ENCODE results near the gene R3HDM4. TPM values are rescaled to one million over a fixed set of nuclear protein-coding genes. Genes with fewer than 3 reads are reported as not detected.

Gene R3HDM4
- total and polyA plus RNA-seq, 10 of the 15 experiments (the other 5 are each of a cell fraction or from before 2014, with no cell fraction given) = 1.3 to 65.8 (median 27.7) TPM

- ChIA-PET POLR2A (no interaction called here), CTCF (interaction anchor here (1.5 to 2.3 kb wide), 3 partner anchors 25 to 288 kb away, joined by 4 to 9 read pairs (median 7); partner anchors contain the start of gene WDR18), RAD21 (ENCODE audit: unreplicated experiment) (interaction anchor here (1.8 to 4.8 kb wide), 2 partner anchors 28 to 32 kb away, joined by 5 to 20 read pairs; partner anchors contain the start of gene WDR18), SMC1A (ENCODE audit: uncharacterized antibody, unreplicated experiment) (interaction anchor here (1.5 kb wide), 1 partner anchor 28 kb away, joined by 5 read pairs; the partner anchor contains the start of gene WDR18)
- intact Hi-C loops (cut with micrococcal nuclease; ENCODE audit: unreplicated experiment) (no loop called here), in situ Hi-C loops (cut with MboI) (no loop called here)
- DNase-seq (ENCODE audit: low read depth, low spot score) (no peak), FAIRE-seq (no peak), ATAC-seq (no peak)
- no peak for TF ChIP-seq TCF7 (IDR thresholded peaks at IDR 0.05; ENCODE audit: borderline replicate concordance)
- no peak for TF ChIP-seq NBN (IDR thresholded peaks at IDR 0.05)
- TF ChIP-seq TCF12 (IDR thresholded peaks at IDR 0.05; ENCODE audit: low read depth, low read length) = no peak
- TF ChIP-seq ZBTB4 (CRISPR knock-in tag; IDR thresholded peaks at IDR 0.05) = no peak
- TF ChIP-seq ZNF207 (IDR thresholded peaks at IDR 0.05; ENCODE audit: borderline replicate concordance) = no peak
- TF ChIP-seq NRF1 (conservative IDR thresholded peaks at IDR 0.05; ENCODE audit: low read depth, low read length) = no peak
- TF ChIP-seq FOXK2 (IDR thresholded peaks at IDR 0.05) = no peak
- TF ChIP-seq MTA2 (IDR thresholded peaks at IDR 0.05; ENCODE audit: low read depth) = no peak
- no peak for TF ChIP-seq NFXL1 (IDR thresholded peaks at IDR 0.05; ENCODE audit: borderline replicate concordance)
- H3K27me3 ChIP-seq (replicated peaks in 1 of 2; ENCODE audit: control insufficient read depth in 2 of 2, insufficient read depth in 2 of 2, low read length in 1 of 2) = no peaks in the 10 kb centered on the region
- H4K20me1 ChIP-seq (ENCODE audit: control insufficient read depth, insufficient read depth) = peaks cover 3% of the 10 kb centered on the region; the same call in 1 of the 2 replicates
- peaks cover 11 to 23% of the 10 kb centered on the region in 2 experiments for H3K36me3 ChIP-seq (ENCODE audit: control insufficient read depth in 2 of 2, insufficient read depth in 2 of 2, low read length in 1 of 2)
- no peak overlapping the region for H3K9ac ChIP-seq (ENCODE audit: control insufficient read depth, insufficient read depth, low read length)
- peaks cover 47% of the 10 kb centered on the region for H3K79me2 ChIP-seq (ENCODE audit: control insufficient read depth, insufficient read depth, low read length)
- H3K4me2 ChIP-seq (ENCODE audit: control insufficient read depth, insufficient read depth) = no peak overlapping the region
- no peak overlapping the region for H3K4me3 ChIP-seq
- WGBS (ENCODE audit: insufficient coverage, insufficient replicate concordance, low lambda C conversion rate, missing lambda C conversion rate) = 95% methylated on average over 45 of the region's 55 CpGs
- H3K4me1 ChIP-seq (ENCODE audit: control insufficient read depth, insufficient read depth, low read length) = peaks cover 42% of the 10 kb centered on the region
- peak overlapping the region; percentile 95 for H3K27ac ChIP-seq (ENCODE audit: control insufficient read depth, insufficient read depth)
- H2AFZ ChIP-seq (ENCODE audit: control insufficient read depth, low read depth, low read length) = no peak overlapping the region
- no peaks in the 10 kb centered on the region for H3K9me3 ChIP-seq (replicated peaks; ENCODE audit: control insufficient read depth, insufficient read depth, low read length)
- BruUV-seq (replicated peaks) = no TSS peak
Observed at GRCh38 chr19:955803-956765, 43.1 kb upstream of the R3HDM4 start.

Measured in GM12878 (cell line).